Nephron (organoid): ENCODE measurements around the gene ACAP3.

Experiments
- H3K27ac Mint-ChIP-seq, 3 experiments: 2 replicates each; pipeline ENCODE4 v1.8.0; 2020; ENCODE audit warnings: mixed read lengths in 3 of 3, mild to moderate bottlenecking in 2 of 3, moderate library complexity in 1 of 3
- H3K27me3 Mint-ChIP-seq: 2 replicates; pipeline ENCODE4 v1.8.0; 2021; ENCODE audit warnings: low read depth, mild to moderate bottlenecking, moderate library complexity, mixed read lengths
- H3K36me3 Mint-ChIP-seq: 2 replicates; pipeline ENCODE4 v1.8.0; 2020; ENCODE audit warnings: low read depth, mixed read lengths
- H3K4me1 Mint-ChIP-seq: 2 replicates; pipeline ENCODE4 v1.8.0; 2020; ENCODE audit warnings: mixed read lengths
- H3K4me3 Mint-ChIP-seq, 3 experiments: 2 replicates each; pipeline ENCODE4 v1.8.0; 2020; ENCODE audit warnings: mild to moderate bottlenecking in 3 of 3, mixed read lengths in 3 of 3, moderate library complexity in 2 of 3
- H3K9me3 Mint-ChIP-seq: 2 replicates; pipeline ENCODE4 v1.8.0; 2020; ENCODE audit warnings: mixed read lengths
- CTCF ChIP-seq, 3 experiments: fragments of 200-600 bp; sonication (generic); IDR thresholded peaks; one replicate each; pipeline ENCODE4 v1.5.0; 2021; ENCODE audit warnings: antibody characterized with exemption in 3 of 3; ENCODE audit not compliant: unreplicated experiment in 3 of 3

The ACAP3 gene

GRCh38 chr1:1279028-1279427 lies 28.7 kb downstream of the ACAP3 start:
- H3K36me3 Mint-ChIP-seq, result no peaks in the 10 kb centered on the region
- H3K4me1 Mint-ChIP-seq, result peaks cover 4% of the 10 kb centered on the region
- no peaks in the 10 kb centered on the region for H3K9me3 Mint-ChIP-seq
- H3K27me3 Mint-ChIP-seq, result peaks cover 6% of the 10 kb centered on the region
- H3K27ac Mint-ChIP-seq, result no peak overlapping the region
- H3K4me3 Mint-ChIP-seq, result no peak overlapping the region
- TF ChIP-seq CTCF (IDR thresholded peaks at IDR 0.05; ENCODE audit: unreplicated experiment in 3 of 3), result no peak

- TF ChIP-seq CTCF (IDR thresholded peaks at IDR 0.05; ENCODE audit: unreplicated experiment in 3 of 3), result no peak
- H3K4me1 Mint-ChIP-seq, result peaks cover 4% of the 10 kb centered on the region
- no peak overlapping the region for H3K27ac Mint-ChIP-seq
- H3K9me3 Mint-ChIP-seq, result no peaks in the 10 kb centered on the region
- H3K4me3 Mint-ChIP-seq, result no peak overlapping the region
- no peaks in the 10 kb centered on the region for H3K36me3 Mint-ChIP-seq
- H3K27me3 Mint-ChIP-seq, result peaks cover 6% of the 10 kb centered on the region
Measured at GRCh38 chr1:1278620-1279019, 29.1 kb downstream of the ACAP3 start.

- Mint-ChIP-seq H3K36me3 (peaks cover 3% of the 10 kb centered on the region), H3K27me3 (no peaks in the 10 kb centered on the region), H3K4me3 (peak overlapping the region; percentile 58 to 83 (median 82)), H3K27ac (peak overlapping the region; percentile 48 to 56 (median 51)), H3K4me1 (peaks cover 20% of the 10 kb centered on the region), H3K9me3 (no peaks in the 10 kb centered on the region)
- TF ChIP-seq CTCF (IDR thresholded peaks at IDR 0.05; ENCODE audit: unreplicated experiment in 3 of 3), result no peak
Measured at GRCh38 chr1:1275836-1276235, 31.9 kb downstream of the ACAP3 start.

- Mint-ChIP-seq H3K9me3 (no peaks in the 10 kb centered on the region), H3K4me1 (peaks cover 29% of the 10 kb centered on the region), H3K27ac (peak overlapping the region in 2 of 3 experiments; percentile 40 to 41), H3K36me3 (peaks cover 6% of the 10 kb centered on the region), H3K4me3 (peak overlapping the region; percentile 79 to 86 (median 83)), H3K27me3 (no peaks in the 10 kb centered on the region)
- no peak for TF ChIP-seq CTCF (IDR thresholded peaks at IDR 0.05; ENCODE audit: unreplicated experiment in 3 of 3)
Measured at GRCh38 chr1:1274931-1275431, 32.7 kb downstream of the ACAP3 start.

- no peak for TF ChIP-seq CTCF (IDR thresholded peaks at IDR 0.05; ENCODE audit: unreplicated experiment in 3 of 3)
Measured at GRCh38 chr1:1274299-1274930, 33.3 kb downstream of the ACAP3 start.

More at GRCh38 chr1:1274299-1274930, 33.3 kb downstream of the ACAP3 start:
- Mint-ChIP-seq H3K27me3 (no peaks in the 10 kb centered on the region), H3K36me3 (peaks cover 9% of the 10 kb centered on the region), H3K27ac (peak overlapping the region in 2 of 3 experiments; percentile 40 to 41), H3K4me3 (peak overlapping the region; percentile 79 to 86 (median 83)), H3K4me1 (peaks cover 32% of the 10 kb centered on the region), H3K9me3 (no peaks in the 10 kb centered on the region)
